HepG2 (cell line): ENCODE data around the gene USP19. TPM values are rescaled to one million over a fixed set of nuclear protein-coding genes. Genes with fewer than 3 reads are reported as not detected.

Source experiments
- ARID4A ChIP-seq: sonication (generic); formaldehyde crosslinking; IDR thresholded peaks from 2 replicates; pipeline ENCODE4 v1.5.0; 2020; ENCODE audit warnings: mild to moderate bottlenecking, missing genetic modification reagents, borderline replicate concordance
- FOXM1 ChIP-seq: sonication (generic); formaldehyde crosslinking; IDR thresholded peaks from 2 replicates; pipeline ENCODE4 v1.5.0; 2020; ENCODE audit warnings: missing genetic modification reagents
- MIER3 ChIP-seq: IDR thresholded peaks from 2 replicates; pipeline ENCODE4 v1.6.1; 2016; ENCODE audit warnings: missing compliant biosample characterization, borderline replicate concordance
- NFRKB ChIP-seq: fragments of 450-650 bp; IDR thresholded peaks from 2 replicates; pipeline ENCODE4 v1.6.1; 2017
- PHF8 ChIP-seq: sonication (generic); formaldehyde crosslinking; IDR thresholded peaks from 2 replicates; pipeline ENCODE4 v1.5.0; 2020; ENCODE audit warnings: missing genetic modification reagents
- RNF219 ChIP-seq: sonication (generic); formaldehyde crosslinking; IDR thresholded peaks from 2 replicates; pipeline ENCODE4 v1.5.0; 2020; ENCODE audit warnings: mild to moderate bottlenecking, missing genetic modification reagents
- SMARCE1 ChIP-seq: fragments of 450-650 bp; IDR thresholded peaks from 2 replicates; pipeline ENCODE4 v1.6.1; 2017; ENCODE audit warnings: borderline replicate concordance
- STAT6 ChIP-seq: sonication (generic); formaldehyde crosslinking; IDR thresholded peaks from 2 replicates; pipeline ENCODE4 v1.4.0; 2020; ENCODE audit warnings: missing genetic modification reagents, mild to moderate bottlenecking, borderline replicate concordance
- TAF15 ChIP-seq: fragments of 200-400 bp; formaldehyde crosslinking; IDR thresholded peaks from one replicate; pipeline ENCODE4 v1.6.1; 2018; ENCODE audit warnings: mild to moderate bottlenecking, low read depth, low read length; ENCODE audit not compliant: poor library complexity, severe bottlenecking
- XRCC5 ChIP-seq: fragments of 200-400 bp; formaldehyde crosslinking; optimal IDR thresholded peaks from 2 replicates; pipeline ENCODE3; 2017; ENCODE audit warnings: mild to moderate bottlenecking, low read length
- ZNF362 ChIP-seq: sonication (generic); formaldehyde crosslinking; IDR thresholded peaks from 2 replicates; pipeline ENCODE4 v1.4.0; 2020; ENCODE audit warnings: missing genetic modification reagents, mild to moderate bottlenecking, borderline replicate concordance
- ZNF414 ChIP-seq: sonication (generic); formaldehyde crosslinking; IDR thresholded peaks from 2 replicates; pipeline ENCODE4 v1.5.0; 2020; ENCODE audit warnings: missing genetic modification reagents
- ZNF749 ChIP-seq: sonication (generic); formaldehyde crosslinking; IDR thresholded peaks from 2 replicates; pipeline ENCODE4 v1.8.0; 2022; ENCODE audit warnings: mild to moderate bottlenecking, missing genetic modification reagents, moderate library complexity, borderline replicate concordance
- ZNF784 ChIP-seq: sonication (generic); formaldehyde crosslinking; IDR thresholded peaks from 2 replicates; pipeline ENCODE4 v1.5.1; 2020; ENCODE audit warnings: missing genetic modification reagents, mild to moderate bottlenecking, borderline replicate concordance
- polyA plus RNA-seq, 8 experiments: library from polyadenylated mRNA; depleted of rRNA in 3 of 8; stranded (reverse) in 7 of 8; unstranded in 1 of 8; fragments of >200 nt; fragmentation: Illumina TruSeq in 4 of 8; extraction: Trizol in 4 of 8; gene quantifications; 2 replicates each; pipeline versions ENCODE4 v1.2.1 to v1.2.3, GENCODE V29; 2011 to 2016; ENCODE audit warnings: low read depth in 4 of 8, missing spikeins in 1 of 8, mixed read lengths in 1 of 8; ENCODE audit not compliant: insufficient read depth in 1 of 8
- total RNA-seq, 5 experiments: library from RNA; depleted of rRNA; stranded (reverse); fragments of >200 nt; fragmentation: Illumina TruSeq; extraction: Trizol; gene quantifications; 2 replicates each; pipeline ENCODE4 v1.2.3, GENCODE V29; 2016; ENCODE audit warnings: low read depth in 1 of 5

USP19 gene
- total and polyA plus RNA-seq, 2 of the 13 experiments (the other 11 are each of a cell fraction or from before 2014, with no cell fraction given) = 28.3 to 31.7 TPM

GRCh38 chr3:49165771-49166751 is 45.4 kb upstream of the USP19 start, which contains the start of gene CCDC71 (continued):
- TF ChIP-seq ZNF362 (CRISPR knock-in tag) = no peak
- no peak for TF ChIP-seq RNF219
- TF ChIP-seq STAT6 (CRISPR knock-in tag) = no peak
- peak; percentile 28; the same call in 1 of the 2 replicates for TF ChIP-seq ZNF414 (CRISPR knock-in tag)
- no peak for TF ChIP-seq FOXM1
- no peak for TF ChIP-seq SMARCE1
- TF ChIP-seq TAF15 = no peak
- TF ChIP-seq XRCC5 = peak; percentile 14
- TF ChIP-seq MIER3 (CRISPR knock-in tag) = no peak
- no peak; the same call in 1 of the 2 replicates for TF ChIP-seq ZNF784 (CRISPR knock-in tag)
- no peak for TF ChIP-seq NFRKB
- TF ChIP-seq ZNF749 (CRISPR knock-in tag) = no peak
- TF ChIP-seq PHF8 (CRISPR knock-in tag) = peak; percentile 72
- TF ChIP-seq ARID4A (CRISPR knock-in tag) = peak; percentile 66; the same call in 1 of the 2 replicates
